HG02943 (cell line): ENCODE data around the gene GAS2L2.

Source experiments
- ATAC-seq: cut with Tn5 transposase; IDR thresholded peaks from one replicate; pipeline ENCODE4 v1.9.1; 2021; ENCODE audit warnings: mild to moderate bottlenecking, low read depth, moderate library complexity; ENCODE audit not compliant: unreplicated experiment

The GAS2L2 gene

DNA sequence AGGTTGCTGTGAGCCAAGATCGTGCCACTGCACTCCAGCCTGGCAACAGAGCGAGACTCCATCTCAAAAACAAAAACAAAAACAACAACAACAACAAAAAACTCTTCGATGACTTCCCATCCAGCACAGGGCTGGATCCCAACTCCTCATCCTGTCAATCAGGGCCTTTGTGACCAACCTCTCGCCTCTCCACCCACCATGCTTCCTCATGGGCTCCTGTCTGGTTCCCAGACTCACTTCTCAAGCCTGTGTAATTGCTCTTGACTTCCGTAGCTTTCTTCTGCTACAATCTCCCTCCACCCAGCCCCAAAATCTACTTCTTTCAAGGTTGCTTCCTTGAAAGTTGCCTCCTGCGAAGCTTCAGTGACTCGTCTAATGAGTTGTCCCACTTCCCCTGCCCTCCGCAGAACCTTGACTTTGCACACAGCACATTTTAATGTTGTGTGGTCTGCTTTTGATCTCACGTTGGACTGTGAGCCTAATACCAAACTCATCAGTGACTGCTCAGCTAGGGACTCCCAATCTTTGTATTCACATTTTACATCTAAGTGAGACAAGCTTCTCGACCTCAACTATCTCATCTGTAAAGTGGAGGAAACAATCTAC lies 22.5 kb downstream of the GAS2L2 start:
- no peak for ATAC-seq

GRCh38 chr17:35729405-35729833 lies 23.6 kb downstream of the GAS2L2 start:
- ATAC-seq = no peak

DNA sequence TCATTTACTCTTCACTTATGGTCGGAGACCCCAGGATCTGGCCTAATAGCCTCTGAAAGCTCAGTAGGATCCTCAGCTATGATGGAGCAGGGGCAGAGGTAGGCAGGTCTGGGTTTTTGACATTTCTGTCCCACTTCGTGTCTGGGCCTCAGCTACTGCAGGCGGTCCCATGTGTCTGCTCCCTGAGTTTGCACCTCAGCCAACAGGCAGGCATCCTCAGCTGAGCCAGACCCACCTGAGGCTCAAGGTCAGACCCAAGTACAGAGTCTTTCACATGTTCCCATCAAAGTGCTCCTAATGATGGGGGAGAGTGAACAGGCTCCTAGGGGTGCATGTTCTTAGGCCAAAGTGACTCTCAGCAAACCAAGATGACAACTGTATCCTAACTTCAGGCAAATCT lies 24.5 kb downstream of the GAS2L2 start:
- ATAC-seq = no peak

- ATAC-seq = no peak
Measured at GRCh38 chr17:35727635-35728034, 25.4 kb downstream of the GAS2L2 start.

- ATAC-seq = no peak
Measured at GRCh38 chr17:35726953-35727460, 26.0 kb downstream of the GAS2L2 start.

DNA sequence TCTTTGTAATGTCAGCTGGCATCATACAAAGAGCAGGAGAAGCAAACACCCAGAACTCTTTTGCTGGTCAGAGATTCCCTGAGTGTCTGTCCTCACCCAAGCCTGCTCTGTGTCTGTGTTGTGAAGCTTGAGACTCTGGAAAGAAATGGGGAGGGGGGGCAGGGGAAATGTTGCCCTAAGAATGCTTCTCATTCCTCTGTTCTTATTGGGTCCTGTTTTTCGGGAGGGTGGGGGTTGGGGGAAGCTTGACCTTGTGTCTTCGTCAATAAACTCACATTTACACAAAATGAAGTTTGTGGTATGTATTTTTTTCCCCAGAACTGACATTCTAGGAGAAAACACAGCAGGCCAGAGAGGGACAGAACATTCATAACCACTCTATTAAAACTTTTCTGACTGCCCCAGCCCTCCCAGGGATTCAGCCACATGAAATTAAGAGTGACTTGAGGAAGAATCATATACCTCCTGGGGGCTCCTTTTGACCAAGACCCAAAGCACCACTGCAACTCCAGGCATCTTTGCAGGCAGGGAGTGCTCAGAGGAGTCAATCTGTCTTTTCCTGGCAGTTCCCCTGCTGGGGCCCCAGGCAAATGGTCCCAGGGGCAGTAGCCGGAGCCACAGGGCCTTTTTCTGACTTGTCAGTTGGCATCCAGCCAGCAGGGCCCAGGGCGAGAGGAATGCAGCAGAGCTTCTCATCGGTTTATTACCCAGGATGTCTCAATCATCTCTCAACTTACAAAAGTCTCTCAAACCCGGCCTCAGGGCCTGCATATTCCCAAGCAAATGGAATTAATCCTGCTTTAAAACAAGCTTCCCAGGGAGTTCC lies 26.7 kb downstream of the GAS2L2 start:
- ATAC-seq = no peak

- no peak for ATAC-seq
Measured at GRCh38 chr17:35725802-35726126, 27.3 kb downstream of the GAS2L2 start.

- ATAC-seq = no peak
Measured at GRCh38 chr17:35725058-35725457, 28.0 kb downstream of the GAS2L2 start.

GRCh38 chr17:35723735-35724134 lies 29.3 kb downstream of the GAS2L2 start:
- ATAC-seq = no peak

GRCh38 chr17:35717475-35717874 lies 35.6 kb downstream of the GAS2L2 start:
- ATAC-seq = no peak

GRCh38 chr17:35716897-35717465 lies 36.1 kb downstream of the GAS2L2 start:
- no peak for ATAC-seq

GRCh38 chr17:35716173-35716572 lies 36.9 kb downstream of the GAS2L2 start:
- ATAC-seq = no peak

DNA sequence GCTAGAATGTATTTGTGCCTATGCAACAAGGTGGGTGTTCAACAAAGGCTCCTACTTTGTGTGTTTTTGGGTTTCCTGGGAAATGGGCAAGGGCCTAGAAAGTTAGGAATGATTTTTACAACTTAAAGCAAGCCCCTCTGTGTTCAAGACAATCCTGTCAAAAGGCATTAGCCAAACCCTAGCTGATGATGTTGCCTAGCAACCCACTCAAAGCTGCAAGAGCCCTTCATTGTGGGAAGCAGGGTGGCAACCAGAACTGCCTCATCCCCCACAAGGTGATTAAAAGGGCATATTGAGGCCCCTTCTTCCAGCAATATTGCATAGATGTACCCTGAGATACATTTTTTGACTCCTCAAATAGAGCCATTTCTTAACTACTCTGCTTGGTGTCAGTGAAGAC lies 37.6 kb downstream of the GAS2L2 start:
- ATAC-seq = no peak

- ATAC-seq = no peak
Measured at GRCh38 chr17:35714988-35715387, 38.1 kb downstream of the GAS2L2 start.

DNA sequence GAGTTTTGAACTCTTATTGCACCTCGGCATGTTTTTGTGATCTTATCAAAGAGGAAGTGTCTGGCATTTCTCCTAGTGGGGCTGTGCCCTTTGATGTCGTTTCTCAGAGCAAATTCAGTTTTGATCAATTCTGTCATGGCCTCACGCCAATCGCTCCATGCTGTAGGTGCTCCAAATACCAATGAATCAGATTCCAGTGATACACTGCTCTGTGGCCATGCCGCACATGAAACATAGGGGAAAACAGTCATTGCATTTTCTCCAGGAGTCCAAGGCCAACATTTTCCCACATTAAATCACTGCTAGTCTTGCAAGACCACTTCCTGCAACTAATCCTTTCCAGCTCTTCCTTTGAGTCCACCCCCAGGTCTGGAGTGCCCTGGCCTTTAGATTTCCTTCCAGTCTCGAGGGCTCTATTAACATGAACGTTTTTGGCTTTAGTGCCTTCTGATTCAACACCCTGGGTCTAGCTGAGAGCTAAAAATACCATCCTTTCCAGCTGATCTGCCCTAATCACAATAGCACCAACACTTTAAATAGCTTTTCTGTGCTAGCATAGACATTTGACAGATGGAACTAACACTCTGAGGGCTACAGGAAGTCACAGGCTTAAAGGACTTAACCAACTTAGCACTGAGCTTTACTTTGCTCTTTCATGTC lies 39.8 kb downstream of the GAS2L2 start:
- no peak for ATAC-seq

DNA sequence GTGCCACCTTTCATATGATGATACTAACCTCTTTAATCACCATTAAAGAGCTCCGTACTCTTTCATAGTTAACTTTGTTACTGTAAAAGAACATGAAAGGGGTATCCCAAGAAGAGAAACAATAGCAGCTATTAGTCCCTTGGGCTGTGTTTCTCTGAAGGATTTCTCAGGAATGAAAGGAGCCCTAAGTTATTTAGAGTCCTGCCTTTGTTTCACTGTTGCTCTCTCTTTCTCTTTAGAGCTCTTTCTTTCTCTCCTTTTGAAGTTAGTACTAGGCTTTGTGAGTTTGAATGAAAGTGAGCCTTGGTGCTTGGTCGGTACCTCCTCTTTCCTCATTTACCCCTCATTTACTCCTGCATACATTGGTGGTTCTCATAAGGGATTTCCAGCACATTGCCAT lies 42.1 kb downstream of the GAS2L2 start:
- no peak for ATAC-seq

DNA sequence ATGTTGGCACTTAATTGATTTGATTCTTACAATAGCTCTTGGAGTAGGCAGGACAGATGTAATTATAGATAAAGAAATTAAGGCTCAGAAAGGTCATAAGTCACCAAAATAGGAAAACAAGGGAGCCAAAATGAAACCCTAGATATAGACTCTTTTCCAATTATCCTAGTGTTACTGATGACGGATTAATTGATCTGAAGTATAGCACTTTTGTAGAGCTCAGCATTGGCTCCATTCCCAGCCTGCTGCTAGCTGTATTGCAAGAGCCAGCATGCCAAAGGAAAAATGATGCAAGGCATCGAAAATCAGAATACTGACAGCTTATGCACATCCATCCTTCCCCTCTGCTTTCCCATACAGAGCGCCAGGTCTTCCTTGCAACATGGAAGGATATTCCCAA lies 43.2 kb downstream of the GAS2L2 start:
- no peak for ATAC-seq

- no peak for ATAC-seq
Measured at GRCh38 chr17:35708951-35709350, 44.1 kb downstream of the GAS2L2 start.

GRCh38 chr17:35708149-35708548 lies 44.9 kb downstream of the GAS2L2 start:
- no peak for ATAC-seq

DNA sequence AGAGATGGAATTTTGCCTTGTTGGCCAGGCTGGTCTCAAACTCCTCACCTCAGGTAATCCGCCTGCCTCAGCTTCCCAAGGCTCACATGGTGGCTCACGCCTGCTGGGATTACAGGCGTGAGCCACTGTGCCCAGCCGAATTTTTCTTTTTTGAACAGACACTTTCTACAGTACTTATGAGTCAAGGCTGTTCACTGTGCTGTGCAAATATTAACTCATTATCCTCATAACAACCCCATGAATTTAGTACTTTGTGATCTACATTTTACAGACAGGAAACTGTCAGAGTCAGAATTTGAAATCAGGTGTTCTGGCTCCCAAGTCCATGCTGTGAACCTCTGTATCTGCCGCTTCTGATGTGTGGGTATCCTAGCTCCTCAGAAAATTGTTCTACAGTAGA lies 47.3 kb downstream of the GAS2L2 start:
- ATAC-seq = no peak

- ATAC-seq = no peak
Measured at GRCh38 chr17:35705230-35705629, 47.8 kb downstream of the GAS2L2 start.
